ENCODE results near the gene KLF15. TPM values are rescaled to one million over a fixed set of nuclear protein-coding genes. Genes with fewer than 3 reads are reported as not detected.

KLF15 gene
- total and polyA plus RNA-seq, 2 experiments from 2014 or later, result 3.5 to 19.8 TPM

DNA sequence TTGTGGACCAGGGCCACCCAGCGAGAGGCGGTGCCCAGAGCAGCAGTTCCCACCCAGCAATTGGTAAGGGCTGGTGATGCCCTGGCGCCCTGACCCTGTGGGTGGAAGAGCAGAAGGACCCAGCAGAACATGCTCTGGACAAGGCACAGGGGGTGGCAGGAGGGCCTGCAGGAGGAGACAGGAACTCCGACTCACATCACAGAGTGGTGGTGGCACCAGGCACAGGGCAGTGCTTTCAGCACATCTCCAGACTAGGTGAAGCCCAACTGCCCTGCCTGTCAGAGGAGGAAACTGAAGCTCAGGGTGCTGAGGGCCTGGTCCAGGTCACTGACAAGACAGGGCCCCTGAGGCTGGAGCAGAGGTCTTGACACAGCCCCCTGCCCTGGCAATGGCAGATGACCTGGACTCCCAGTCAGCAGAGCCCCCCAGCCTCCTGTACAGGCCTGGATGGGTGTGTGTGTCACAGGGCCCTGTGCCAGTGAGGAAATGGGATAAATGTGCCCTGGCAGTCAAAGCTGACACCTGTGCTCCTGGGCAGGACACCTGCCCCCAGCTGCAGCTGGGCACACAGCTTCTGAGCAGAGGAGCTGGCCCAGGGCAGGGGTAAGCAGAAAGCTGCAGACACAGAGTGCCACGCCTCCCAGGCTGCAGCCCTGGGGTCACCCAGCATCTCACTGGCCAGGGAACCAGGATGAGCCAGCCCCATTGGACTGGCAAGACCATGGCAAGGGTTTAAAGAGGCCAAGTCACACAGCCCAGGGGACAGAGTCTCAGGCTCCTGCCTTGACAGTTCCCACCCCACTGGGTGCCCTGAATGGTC lies 11.4 kb downstream of the KLF15 start:
- no peak overlapping the region for H3K4me2 ChIP-seq
- H3K27me3 ChIP-seq (ENCODE audit: insufficient read depth), result no peaks in the 10 kb centered on the region
- no peak overlapping the region for H3K27ac ChIP-seq (ENCODE audit: low read depth)
- H3F3A ChIP-seq (replicated peaks; ENCODE audit: low read depth), result no peaks in the 10 kb centered on the region
- no peaks in the 10 kb centered on the region for H3K9me2 ChIP-seq (ENCODE audit: insufficient read depth)
- Mint-ChIP-seq H3K36me3 (ENCODE audit: low read depth) (peaks cover 19% of the 10 kb centered on the region), H3K4me3 (no peak overlapping the region), H3K27me3 (ENCODE audit: insufficient read depth, low read depth, poor library complexity) (peaks cover 16% of the 10 kb centered on the region), H3K27ac (no peak overlapping the region), H3K9me3 (no peaks in the 10 kb centered on the region), H3K4me1 (peaks cover 9% of the 10 kb centered on the region)
- H4K20me1 ChIP-seq (replicated peaks; ENCODE audit: insufficient read depth), result no peaks in the 10 kb centered on the region; the same call in 1 of the 2 replicates
- no peaks in the 10 kb centered on the region for H3K79me2 ChIP-seq (replicated peaks; ENCODE audit: insufficient read depth)
- no peak for DNase-seq (ENCODE audit: low spot score)
- H3K4me3 ChIP-seq, result no peak overlapping the region
- H3K4me1 ChIP-seq (ENCODE audit: insufficient read depth), result no peaks in the 10 kb centered on the region
- H3K36me3 ChIP-seq (ENCODE audit: insufficient read depth), result no peaks in the 10 kb centered on the region
- TF ChIP-seq, protein P1, sequence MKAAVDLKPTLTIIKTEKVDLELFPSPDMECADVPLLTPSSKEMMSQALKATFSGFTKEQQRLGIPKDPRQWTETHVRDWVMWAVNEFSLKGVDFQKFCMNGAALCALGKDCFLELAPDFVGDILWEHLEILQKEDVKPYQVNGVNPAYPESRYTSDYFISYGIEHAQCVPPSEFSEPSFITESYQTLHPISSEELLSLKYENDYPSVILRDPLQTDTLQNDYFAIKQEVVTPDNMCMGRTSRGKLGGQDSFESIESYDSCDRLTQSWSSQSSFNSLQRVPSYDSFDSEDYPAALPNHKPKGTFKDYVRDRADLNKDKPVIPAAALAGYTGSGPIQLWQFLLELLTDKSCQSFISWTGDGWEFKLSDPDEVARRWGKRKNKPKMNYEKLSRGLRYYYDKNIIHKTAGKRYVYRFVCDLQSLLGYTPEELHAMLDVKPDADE (IDR thresholded peaks at IDR 0.05), result no peak
- TF ChIP-seq NANOG (IDR thresholded peaks at IDR 0.05; ENCODE audit: borderline replicate concordance) (no peak), ZNF331 (CRISPR knock-in tag; IDR thresholded peaks at IDR 0.05; ENCODE audit: low read depth) (no peak), STAT1 (IDR thresholded peaks at IDR 0.05; ENCODE audit: unreplicated experiment) (no peak), CREB1 (CRISPR knock-in tag; IDR thresholded peaks at IDR 0.05; ENCODE audit: low read depth) (no peak), EZH2phosphoT487 (IDR thresholded peaks at IDR 0.05; ENCODE audit: unreplicated experiment) (no peak), ZNF114 (CRISPR knock-in tag; IDR thresholded peaks at IDR 0.05) (no peak), JUNB (IDR thresholded peaks at IDR 0.05; ENCODE audit: unreplicated experiment) (no peak), EZH2 (IDR thresholded peaks at IDR 0.05; ENCODE audit: low read depth, unreplicated experiment) (no peak)
- TF ChIP-seq, protein P2, sequence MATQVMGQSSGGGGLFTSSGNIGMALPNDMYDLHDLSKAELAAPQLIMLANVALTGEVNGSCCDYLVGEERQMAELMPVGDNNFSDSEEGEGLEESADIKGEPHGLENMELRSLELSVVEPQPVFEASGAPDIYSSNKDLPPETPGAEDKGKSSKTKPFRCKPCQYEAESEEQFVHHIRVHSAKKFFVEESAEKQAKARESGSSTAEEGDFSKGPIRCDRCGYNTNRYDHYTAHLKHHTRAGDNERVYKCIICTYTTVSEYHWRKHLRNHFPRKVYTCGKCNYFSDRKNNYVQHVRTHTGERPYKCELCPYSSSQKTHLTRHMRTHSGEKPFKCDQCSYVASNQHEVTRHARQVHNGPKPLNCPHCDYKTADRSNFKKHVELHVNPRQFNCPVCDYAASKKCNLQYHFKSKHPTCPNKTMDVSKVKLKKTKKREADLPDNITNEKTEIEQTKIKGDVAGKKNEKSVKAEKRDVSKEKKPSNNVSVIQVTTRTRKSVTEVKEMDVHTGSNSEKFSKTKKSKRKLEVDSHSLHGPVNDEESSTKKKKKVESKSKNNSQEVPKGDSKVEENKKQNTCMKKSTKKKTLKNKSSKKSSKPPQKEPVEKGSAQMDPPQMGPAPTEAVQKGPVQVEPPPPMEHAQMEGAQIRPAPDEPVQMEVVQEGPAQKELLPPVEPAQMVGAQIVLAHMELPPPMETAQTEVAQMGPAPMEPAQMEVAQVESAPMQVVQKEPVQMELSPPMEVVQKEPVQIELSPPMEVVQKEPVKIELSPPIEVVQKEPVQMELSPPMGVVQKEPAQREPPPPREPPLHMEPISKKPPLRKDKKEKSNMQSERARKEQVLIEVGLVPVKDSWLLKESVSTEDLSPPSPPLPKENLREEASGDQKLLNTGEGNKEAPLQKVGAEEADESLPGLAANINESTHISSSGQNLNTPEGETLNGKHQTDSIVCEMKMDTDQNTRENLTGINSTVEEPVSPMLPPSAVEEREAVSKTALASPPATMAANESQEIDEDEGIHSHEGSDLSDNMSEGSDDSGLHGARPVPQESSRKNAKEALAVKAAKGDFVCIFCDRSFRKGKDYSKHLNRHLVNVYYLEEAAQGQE (IDR thresholded peaks at IDR 0.05; ENCODE audit: unreplicated experiment), result no peak
- TF ChIP-seq, protein P3, sequence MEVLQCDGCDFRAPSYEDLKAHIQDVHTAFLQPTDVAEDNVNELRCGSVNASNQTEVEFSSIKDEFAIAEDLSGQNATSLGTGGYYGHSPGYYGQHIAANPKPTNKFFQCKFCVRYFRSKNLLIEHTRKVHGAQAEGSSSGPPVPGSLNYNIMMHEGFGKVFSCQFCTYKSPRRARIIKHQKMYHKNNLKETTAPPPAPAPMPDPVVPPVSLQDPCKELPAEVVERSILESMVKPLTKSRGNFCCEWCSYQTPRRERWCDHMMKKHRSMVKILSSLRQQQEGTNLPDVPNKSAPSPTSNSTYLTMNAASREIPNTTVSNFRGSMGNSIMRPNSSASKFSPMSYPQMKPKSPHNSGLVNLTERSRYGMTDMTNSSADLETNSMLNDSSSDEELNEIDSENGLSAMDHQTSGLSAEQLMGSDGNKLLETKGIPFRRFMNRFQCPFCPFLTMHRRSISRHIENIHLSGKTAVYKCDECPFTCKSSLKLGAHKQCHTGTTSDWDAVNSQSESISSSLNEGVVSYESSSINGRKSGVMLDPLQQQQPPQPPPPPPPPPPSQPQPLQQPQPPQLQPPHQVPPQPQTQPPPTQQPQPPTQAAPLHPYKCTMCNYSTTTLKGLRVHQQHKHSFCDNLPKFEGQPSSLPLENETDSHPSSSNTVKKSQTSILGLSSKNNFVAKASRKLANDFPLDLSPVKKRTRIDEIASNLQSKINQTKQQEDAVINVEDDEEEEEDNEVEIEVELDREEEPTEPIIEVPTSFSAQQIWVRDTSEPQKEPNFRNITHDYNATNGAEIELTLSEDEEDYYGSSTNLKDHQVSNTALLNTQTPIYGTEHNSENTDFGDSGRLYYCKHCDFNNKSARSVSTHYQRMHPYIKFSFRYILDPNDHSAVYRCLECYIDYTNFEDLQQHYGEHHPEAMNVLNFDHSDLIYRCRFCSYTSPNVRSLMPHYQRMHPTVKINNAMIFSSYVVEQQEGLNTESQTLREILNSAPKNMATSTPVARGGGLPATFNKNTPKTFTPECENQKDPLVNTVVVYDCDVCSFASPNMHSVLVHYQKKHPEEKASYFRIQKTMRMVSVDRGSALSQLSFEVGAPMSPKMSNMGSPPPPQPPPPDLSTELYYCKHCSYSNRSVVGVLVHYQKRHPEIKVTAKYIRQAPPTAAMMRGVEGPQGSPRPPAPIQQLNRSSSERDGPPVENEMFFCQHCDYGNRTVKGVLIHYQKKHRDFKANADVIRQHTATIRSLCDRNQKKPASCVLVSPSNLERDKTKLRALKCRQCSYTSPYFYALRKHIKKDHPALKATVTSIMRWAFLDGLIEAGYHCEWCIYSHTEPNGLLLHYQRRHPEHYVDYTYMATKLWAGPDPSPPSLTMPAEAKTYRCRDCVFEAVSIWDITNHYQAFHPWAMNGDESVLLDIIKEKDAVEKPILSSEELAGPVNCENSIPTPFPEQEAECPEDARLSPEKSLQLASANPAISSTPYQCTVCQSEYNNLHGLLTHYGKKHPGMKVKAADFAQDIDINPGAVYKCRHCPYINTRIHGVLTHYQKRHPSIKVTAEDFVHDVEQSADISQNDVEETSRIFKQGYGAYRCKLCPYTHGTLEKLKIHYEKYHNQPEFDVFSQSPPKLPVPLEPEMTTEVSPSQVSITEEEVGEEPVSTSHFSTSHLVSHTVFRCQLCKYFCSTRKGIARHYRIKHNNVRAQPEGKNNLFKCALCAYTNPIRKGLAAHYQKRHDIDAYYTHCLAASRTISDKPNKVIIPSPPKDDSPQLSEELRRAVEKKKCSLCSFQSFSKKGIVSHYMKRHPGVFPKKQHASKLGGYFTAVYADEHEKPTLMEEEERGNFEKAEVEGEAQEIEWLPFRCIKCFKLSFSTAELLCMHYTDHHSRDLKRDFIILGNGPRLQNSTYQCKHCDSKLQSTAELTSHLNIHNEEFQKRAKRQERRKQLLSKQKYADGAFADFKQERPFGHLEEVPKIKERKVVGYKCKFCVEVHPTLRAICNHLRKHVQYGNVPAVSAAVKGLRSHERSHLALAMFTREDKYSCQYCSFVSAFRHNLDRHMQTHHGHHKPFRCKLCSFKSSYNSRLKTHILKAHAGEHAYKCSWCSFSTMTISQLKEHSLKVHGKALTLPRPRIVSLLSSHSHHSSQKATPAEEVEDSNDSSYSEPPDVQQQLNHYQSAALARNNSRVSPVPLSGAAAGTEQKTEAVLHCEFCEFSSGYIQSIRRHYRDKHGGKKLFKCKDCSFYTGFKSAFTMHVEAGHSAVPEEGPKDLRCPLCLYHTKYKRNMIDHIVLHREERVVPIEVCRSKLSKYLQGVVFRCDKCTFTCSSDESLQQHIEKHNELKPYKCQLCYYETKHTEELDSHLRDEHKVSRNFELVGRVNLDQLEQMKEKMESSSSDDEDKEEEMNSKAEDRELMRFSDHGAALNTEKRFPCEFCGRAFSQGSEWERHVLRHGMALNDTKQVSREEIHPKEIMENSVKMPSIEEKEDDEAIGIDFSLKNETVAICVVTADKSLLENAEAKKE (CRISPR knock-in tag; IDR thresholded peaks at IDR 0.05), result no peak
- TF ChIP-seq, protein P4, sequence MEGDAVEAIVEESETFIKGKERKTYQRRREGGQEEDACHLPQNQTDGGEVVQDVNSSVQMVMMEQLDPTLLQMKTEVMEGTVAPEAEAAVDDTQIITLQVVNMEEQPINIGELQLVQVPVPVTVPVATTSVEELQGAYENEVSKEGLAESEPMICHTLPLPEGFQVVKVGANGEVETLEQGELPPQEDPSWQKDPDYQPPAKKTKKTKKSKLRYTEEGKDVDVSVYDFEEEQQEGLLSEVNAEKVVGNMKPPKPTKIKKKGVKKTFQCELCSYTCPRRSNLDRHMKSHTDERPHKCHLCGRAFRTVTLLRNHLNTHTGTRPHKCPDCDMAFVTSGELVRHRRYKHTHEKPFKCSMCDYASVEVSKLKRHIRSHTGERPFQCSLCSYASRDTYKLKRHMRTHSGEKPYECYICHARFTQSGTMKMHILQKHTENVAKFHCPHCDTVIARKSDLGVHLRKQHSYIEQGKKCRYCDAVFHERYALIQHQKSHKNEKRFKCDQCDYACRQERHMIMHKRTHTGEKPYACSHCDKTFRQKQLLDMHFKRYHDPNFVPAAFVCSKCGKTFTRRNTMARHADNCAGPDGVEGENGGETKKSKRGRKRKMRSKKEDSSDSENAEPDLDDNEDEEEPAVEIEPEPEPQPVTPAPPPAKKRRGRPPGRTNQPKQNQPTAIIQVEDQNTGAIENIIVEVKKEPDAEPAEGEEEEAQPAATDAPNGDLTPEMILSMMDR (conservative IDR thresholded peaks at IDR 0.05; ENCODE audit: low read depth in 2 of 2), result no peak
- H2AFZ ChIP-seq, result no peak overlapping the region
- no peak for ATAC-seq
